SK-N-SH (cell line): ENCODE results near the gene ARCN1. TPM values are rescaled to one million over a fixed set of nuclear protein-coding genes. Genes with fewer than 3 reads are reported as not detected.

Source experiments
- CTCF ChIA-PET: fragments of 300-600, 350-600 bp; formaldehyde crosslinking; extraction: SDS; loops from one replicate; lab custom pipeline; 2021; lab: Yijun Ruan, JAX
- POLR2A ChIA-PET: fragments of 350-600 bp; sonication (Branson Sonifier 250); formaldehyde crosslinking; extraction: SDS; loops from one replicate; lab custom pipeline; 2020; ENCODE audit warnings: antibody characterized with exemption, inconsistent platforms; lab: Yijun Ruan, JAX
- DNase-seq: peaks from one replicate; pipeline ENCODE4 v3.0.0; 2012
- H2AFZ ChIP-seq: fragments of 200-600 bp; sonication (generic); 2 replicates; pipeline ENCODE4 v1.8.1; 2016; ENCODE audit warnings: antibody characterized with exemption, mild to moderate bottlenecking, low read depth
- H3F3A ChIP-seq: fragments of 200-600 bp; sonication (generic); replicated peaks from 2 replicates; pipeline ENCODE3; 2016; ENCODE audit warnings: antibody characterized with exemption, mild to moderate bottlenecking; ENCODE audit not compliant: insufficient read depth
- H3K27ac ChIP-seq, 2 experiments: fragments of 200-500 bp in 1 of 2; fragments of 200-600 bp in 1 of 2; sonication (Bioruptor generic) in 1 of 2; sonication (generic), shearing (Covaris generic) in 1 of 2; 2 replicates each; pipeline versions ENCODE4 v1.5.1 to v1.6.1; 2014 to 2016; ENCODE audit warnings: low read depth in 2 of 2, inconsistent platforms in 1 of 2, low read length in 1 of 2, mild to moderate bottlenecking in 1 of 2, mixed read lengths in 1 of 2
- H3K27me3 ChIP-seq: fragments of 200-600 bp; sonication (generic), shearing (Covaris generic); 2 replicates; pipeline ENCODE4 v1.6.1; 2016; ENCODE audit warnings: mixed run types; ENCODE audit not compliant: insufficient read depth
- H3K36me3 ChIP-seq, 2 experiments: fragments of 200-500 bp in 1 of 2; fragments of 200-600 bp in 1 of 2; sonication (Bioruptor generic) in 1 of 2; sonication (generic) in 1 of 2; replicated peaks in 1 of 2; 2 replicates each; pipeline versions ENCODE3 to v1.5.1; 2014 to 2016; ENCODE audit warnings: low read length in 1 of 2, mild to moderate bottlenecking in 1 of 2; ENCODE audit not compliant: insufficient read depth in 2 of 2, control insufficient read depth in 1 of 2
- H3K4me1 ChIP-seq, 2 experiments: fragments of 200-500 bp in 1 of 2; fragments of 200-600 bp in 1 of 2; sonication (Bioruptor generic) in 1 of 2; sonication (generic), shearing (Covaris generic) in 1 of 2; 2 replicates each; pipeline versions ENCODE4 v1.5.1 to v1.6.1; 2014 to 2016; ENCODE audit warnings: low read depth in 1 of 2, low read length in 1 of 2, mixed run types in 1 of 2; ENCODE audit not compliant: insufficient read depth in 2 of 2, control insufficient read depth in 1 of 2
- H3K4me2 ChIP-seq: fragments of 200-600 bp; sonication (generic), shearing (Covaris generic); 2 replicates; pipeline ENCODE4 v1.6.1; 2017; ENCODE audit warnings: mixed run types
- H3K4me3 ChIP-seq, 2 experiments: fragments of 200-500 bp in 1 of 2; fragments of 200-600 bp in 1 of 2; sonication (Bioruptor generic) in 1 of 2; sonication (generic), shearing (Covaris generic) in 1 of 2; 2 replicates each; pipeline versions ENCODE4 v1.5.1 to v1.8.1; 2014 to 2016; ENCODE audit warnings: low read depth in 2 of 2, inconsistent platforms in 1 of 2, low read length in 1 of 2, mild to moderate bottlenecking in 1 of 2, mixed read lengths in 1 of 2, moderate library complexity in 1 of 2
- H3K79me2 ChIP-seq: fragments of 200-600 bp; sonication (generic); 2 replicates; pipeline ENCODE4 v1.8.1; 2017; ENCODE audit warnings: mild to moderate bottlenecking; ENCODE audit not compliant: insufficient read depth
- H3K9ac ChIP-seq: fragments of 200-600 bp; sonication (generic); 2 replicates; pipeline ENCODE4 v1.6.1; 2017; ENCODE audit warnings: mixed run types
- H3K9me2 ChIP-seq: fragments of 200-600 bp; sonication (generic); 2 replicates; pipeline ENCODE4 v1.6.1; 2017; ENCODE audit warnings: mixed run types
- H3K9me3 ChIP-seq: fragments of 200-600 bp; sonication (generic); 2 replicates; pipeline ENCODE4 v1.6.1; 2017; ENCODE audit warnings: mixed run types, mild to moderate bottlenecking, moderate library complexity
- H4K20me1 ChIP-seq: fragments of 200-600 bp; sonication (generic); 2 replicates; pipeline ENCODE4 v1.6.1; 2017; ENCODE audit warnings: mild to moderate bottlenecking, mixed run types; ENCODE audit not compliant: insufficient read depth
- CHD2 ChIP-seq: fragments of 150-350 bp; IDR thresholded peaks from 2 replicates; pipeline ENCODE4 v1.6.1; 2018; ENCODE audit warnings: low read length; ENCODE audit not compliant: partially characterized antibody
- CTCF ChIP-seq: fragments of 200-600 bp; sonication (generic); IDR thresholded peaks from 2 replicates; pipeline ENCODE4 v1.6.1; 2017; ENCODE audit warnings: antibody characterized with exemption, mild to moderate bottlenecking, moderate library complexity
- ELF1 ChIP-seq: IDR thresholded peaks from 2 replicates; pipeline ENCODE4 v1.4.0; 2012
- EP300 ChIP-seq, 2 experiments: IDR thresholded peaks; 2 replicates each; pipeline versions ENCODE4 v1.4.0 to v1.6.1; 2012; ENCODE audit warnings: borderline replicate concordance in 1 of 2, low read depth in 1 of 2, low read length in 1 of 2
- FOXJ3 ChIP-seq: sonication (generic); formaldehyde crosslinking; IDR thresholded peaks from 2 replicates; pipeline ENCODE4 v1.5.1; 2020; ENCODE audit warnings: mild to moderate bottlenecking, missing genetic modification reagents
- GABPA ChIP-seq: IDR thresholded peaks from 2 replicates; pipeline ENCODE4 v1.4.0; 2012; ENCODE audit warnings: low read depth, mild to moderate bottlenecking
- JUND ChIP-seq: IDR thresholded peaks from 2 replicates; pipeline ENCODE4 v1.4.0; 2012
- MEF2A ChIP-seq: IDR thresholded peaks from 2 replicates; pipeline ENCODE4 v1.4.0; 2012; ENCODE audit warnings: low read depth, borderline replicate concordance
- MXI1 ChIP-seq: IDR thresholded peaks from 2 replicates; pipeline ENCODE4 v1.6.1; 2012; ENCODE audit warnings: mild to moderate bottlenecking, low read depth, low read length, improper control_type of control experiment
- PBX3 ChIP-seq: IDR thresholded peaks from 2 replicates; pipeline ENCODE4; 2012
- RAD21 ChIP-seq: IDR thresholded peaks from 2 replicates; pipeline ENCODE4 v1.6.1; 2012; ENCODE audit warnings: mild to moderate bottlenecking, low read length
- RCOR1 ChIP-seq: fragments of 150-350 bp; IDR thresholded peaks from 2 replicates; pipeline ENCODE4 v1.6.1; 2017; ENCODE audit warnings: antibody characterized with exemption, low read length
- REST ChIP-seq: IDR thresholded peaks from 2 replicates; pipeline ENCODE4 v1.6.1; 2012; ENCODE audit warnings: mild to moderate bottlenecking, low read depth, low read length, moderate library complexity
- RFX5 ChIP-seq: IDR thresholded peaks from 2 replicates; pipeline ENCODE4 v1.6.1; 2012; ENCODE audit warnings: mild to moderate bottlenecking, improper control_type of control experiment, low read length
- RXRA ChIP-seq: IDR thresholded peaks from 2 replicates; pipeline ENCODE4 v1.4.0; 2012; ENCODE audit warnings: low read depth, mild to moderate bottlenecking, borderline replicate concordance
- SMC3 ChIP-seq: IDR thresholded peaks from 2 replicates; pipeline ENCODE4 v1.6.1; 2012; ENCODE audit warnings: low read depth, low read length, improper control_type of control experiment
- TAF1 ChIP-seq: IDR thresholded peaks from 2 replicates; pipeline ENCODE4 v1.6.1; 2012; ENCODE audit warnings: low read depth, mild to moderate bottlenecking, low read length, moderate library complexity, borderline replicate concordance
- TEAD4 ChIP-seq: IDR thresholded peaks from 2 replicates; pipeline ENCODE4 v1.4.0; 2012; ENCODE audit warnings: mild to moderate bottlenecking, borderline replicate concordance; ENCODE audit not compliant: insufficient read depth
- USF1 ChIP-seq: IDR thresholded peaks from 2 replicates; pipeline ENCODE4 v1.4.0; 2012; ENCODE audit warnings: low read depth, borderline replicate concordance
- USF2 ChIP-seq: fragments of 150-350 bp; IDR thresholded peaks from 2 replicates; pipeline ENCODE4 v1.6.1; 2017; ENCODE audit warnings: antibody characterized with exemption, low read length, low read depth, borderline replicate concordance
- WGBS: methylation state at CpG from one replicate; pipeline ENCODE4 v1.1.6; 2017; ENCODE audit warnings: low lambda C conversion rate; 5-methylcytosine and 5-hydroxymethylcytosine counted together
- polyA plus RNA-seq, 3 experiments: library from polyadenylated mRNA; depleted of rRNA; stranded (reverse); fragments of >200 nt; gene quantifications; 2 replicates each; pipeline ENCODE4 v1.2.3, GENCODE V29; 2012

The ARCN1 gene
- polyA plus RNA-seq, 1 of the 3 experiments (the other 2 are of a cell fraction): 128 TPM

- no peak for TF ChIP-seq CTCF
- no peak for TF ChIP-seq PBX3
- no peak for TF ChIP-seq ELF1
- no peak for TF ChIP-seq MXI1
- TF ChIP-seq, all 33 proteins: peak for 0
Measured at GRCh38 chr11:118635642-118636041, 63.4 kb downstream of the ARCN1 start (continued).

DNA sequence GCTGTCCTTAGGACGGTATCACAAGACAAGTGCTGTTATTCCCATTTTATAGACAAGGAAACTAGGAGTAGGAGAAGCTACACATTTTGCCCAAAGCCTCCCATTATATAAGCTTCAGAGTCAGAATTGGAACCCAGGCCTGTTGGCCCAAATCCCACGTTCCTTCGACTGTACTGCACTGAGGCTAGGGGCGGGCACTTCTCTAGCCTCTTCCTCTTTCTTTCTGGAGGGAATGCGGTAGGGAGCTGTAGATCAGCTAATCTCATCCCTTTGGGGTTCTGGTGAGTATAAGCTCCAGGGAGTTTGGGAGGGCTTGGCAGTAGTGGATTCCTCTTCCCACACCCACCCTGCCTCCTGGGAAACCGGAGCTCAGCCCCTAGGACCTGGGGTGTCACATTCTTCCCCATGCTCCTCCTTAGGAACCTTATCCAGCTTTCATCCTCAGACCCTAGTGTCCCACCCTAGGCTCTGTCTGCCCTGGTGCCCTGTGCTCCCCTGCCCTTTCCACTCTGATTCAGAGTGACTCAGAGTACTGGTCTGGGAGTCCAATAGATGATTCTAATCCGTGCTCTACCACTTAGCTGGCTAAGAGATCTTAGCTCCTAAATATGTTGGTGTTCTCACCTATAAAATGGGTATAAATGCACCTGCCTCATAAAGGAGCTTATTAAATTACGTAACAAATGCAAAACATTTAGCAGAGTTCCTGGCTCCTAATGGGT is 64.5 kb downstream of the ARCN1 start:
- Histone ChIP-seq H3K27ac (no peak overlapping the region), H3K27me3 (no peaks in the 10 kb centered on the region), H3K79me2 (peaks cover 50% of the 10 kb centered on the region; the same call in 1 of the 2 replicates), H3K9ac (no peak overlapping the region), H4K20me1 (peaks cover 49% of the 10 kb centered on the region), H3F3A (peaks cover 6% of the 10 kb centered on the region), H3K36me3 (peaks cover 54 to 86% of the 10 kb centered on the region in 2 experiments), H2AFZ (no peak overlapping the region), H3K9me2 (no peaks in the 10 kb centered on the region), H3K9me3 (no peaks in the 10 kb centered on the region), H3K4me3 (no peak overlapping the region), H3K4me2 (no peak overlapping the region), H3K4me1 (peaks cover 9 to 16% of the 10 kb centered on the region in 2 experiments; a peak in 2 of 4 replicates)
- ChIA-PET POLR2A (interaction anchor here (1.2 to 5.2 kb wide), 2 partner anchors 11 to 15 kb away, joined by 3 to 30 read pairs; no protein-coding TSS in a partner anchor), CTCF (interaction anchor here (0.6 to 4.6 kb wide), 7 partner anchors 8 to 53 kb away, joined by 3 to 20 read pairs (median 6); partner anchors contain the start of gene PHLDB1)
- no peak for DNase-seq
- WGBS: 93% methylated on average over 7 of the region's 8 CpGs
- TF ChIP-seq RFX5 (no peak), GABPA (no peak), TEAD4 (no peak), REST (no peak), RAD21 (no peak), PBX3 (no peak), MXI1 (no peak), JUND (no peak), CHD2 (no peak), SMC3 (no peak), EP300 (IDR thresholded peaks at IDR 0.05; ENCODE audit: borderline replicate concordance in 1 of 2, low read depth in 1 of 2, low read length in 1 of 2) (no peak), USF1 (no peak), RCOR1 (no peak), MEF2A (no peak), RXRA (no peak), TAF1 (no peak), FOXJ3 (CRISPR knock-in tag) (no peak), ELF1 (no peak), USF2 (no peak)
